ENCODE results near the gene ROS1. TPM values are rescaled to one million over a fixed set of nuclear protein-coding genes. Genes with fewer than 3 reads are reported as not detected.
A peak's percentile ranks its signal among the peaks of the same experiment; 100 is the strongest.

The ROS1 gene
- total RNA-seq, 5 donors from 2014 or later (not counting 1 experiment from before 2014, with no cell fraction given) = 0.03 to 0.07 (median 0.06) TPM; not detected in 2

DNA sequence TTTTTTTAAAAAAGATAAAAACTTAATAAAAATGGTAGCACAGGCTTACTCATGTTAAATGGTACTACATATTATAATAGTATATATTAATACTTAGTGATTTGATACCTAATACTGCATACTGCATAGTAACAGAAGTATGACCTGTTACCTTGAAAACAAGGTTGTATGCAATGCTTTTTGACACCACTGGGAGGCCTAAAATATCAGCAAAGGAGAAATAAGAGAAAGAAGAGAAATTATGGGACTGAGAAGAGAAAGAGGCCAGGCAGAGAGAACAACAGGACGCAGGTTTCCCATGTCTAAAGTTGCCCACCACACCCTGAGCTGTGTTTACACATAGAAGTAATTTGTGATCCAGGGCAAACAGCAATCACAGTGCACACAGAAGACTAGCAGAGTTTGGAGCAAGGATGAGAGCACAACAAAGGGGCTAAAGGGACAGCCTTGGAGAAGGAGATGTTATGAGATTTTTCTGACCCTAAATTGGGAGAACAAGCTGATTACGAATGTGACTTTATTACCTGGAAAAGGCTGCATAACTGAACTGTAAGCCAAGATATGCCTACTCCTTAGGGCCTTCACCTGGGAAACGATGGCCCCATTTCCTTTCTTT lies 73.2 kb downstream of the ROS1 start:
- H3K4me3 Mint-ChIP-seq = no peak overlapping the region
- ChIA-PET CTCF (no interaction called here), POLR2A (no interaction called here)
- ATAC-seq (replicated peaks in 1 of 4) (no peak), DNase-seq (peak in 1 of 35 experiments; percentile 7)
- H3K4me3 ChIP-seq (ENCODE audit: control insufficient read depth in 1 of 2, extremely low read depth in 1 of 2, low read length in 1 of 2) = no peak overlapping the region
- H3K27ac ChIP-seq (ENCODE audit: low read length) = no peak overlapping the region
- H3K36me3 Mint-ChIP-seq = no peaks in the 10 kb centered on the region
- no peak overlapping the region for H3K27ac Mint-ChIP-seq
- H3K9me3 Mint-ChIP-seq = no peaks in the 10 kb centered on the region
- no peaks in the 10 kb centered on the region for H3K4me1 ChIP-seq (ENCODE audit: control insufficient read depth in 1 of 2, extremely low read depth in 1 of 2, insufficient read depth in 2 of 2, low read length in 2 of 2)
- no peaks in the 10 kb centered on the region for H3K36me3 ChIP-seq (ENCODE audit: control insufficient read depth in 2 of 2, extremely low read depth in 1 of 2, insufficient read depth in 1 of 2, low read length in 1 of 2)
- H3K4me1 Mint-ChIP-seq = no peaks in the 10 kb centered on the region
- no peaks in the 10 kb centered on the region for H3K27me3 ChIP-seq (replicated peaks in 1 of 2; ENCODE audit: control insufficient read depth in 2 of 2, extremely low read depth in 1 of 2, insufficient read depth in 2 of 2, low read length in 1 of 2)
- WGBS (ENCODE audit: insufficient coverage) = 43% methylated on average over 1 of the region's 3 CpGs
- H3K9me3 ChIP-seq = no peaks in the 10 kb centered on the region
- H3K27me3 Mint-ChIP-seq = peaks cover 0 to 3% of the 10 kb centered on the region in 2 donors

DNA sequence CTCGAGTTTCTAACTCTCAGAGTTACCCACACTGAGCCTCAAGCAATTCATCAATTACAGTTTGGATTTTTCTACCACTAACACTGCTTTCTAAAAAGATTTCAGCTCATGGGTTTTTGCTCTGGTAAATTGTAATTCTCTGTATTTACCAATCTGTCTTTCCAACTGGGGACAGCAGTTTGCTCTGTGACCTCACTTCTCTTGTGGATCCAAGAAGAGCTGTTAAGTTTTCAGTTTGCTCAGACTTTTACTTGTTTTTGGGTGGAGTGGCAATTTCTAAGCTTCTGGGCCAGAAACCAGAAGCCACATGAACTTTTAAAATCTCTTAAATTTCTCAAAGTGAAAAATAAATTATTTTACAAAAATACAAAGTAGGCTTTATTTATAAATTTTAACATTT lies 74.2 kb downstream of the ROS1 start:
- CTCF ChIA-PET = interaction anchor here in 1 of 2 donors (1.1 kb wide), 1 partner anchor 92 kb away, joined by 3 read pairs; no protein-coding TSS in a partner anchor
- no peak for DNase-seq

DNA sequence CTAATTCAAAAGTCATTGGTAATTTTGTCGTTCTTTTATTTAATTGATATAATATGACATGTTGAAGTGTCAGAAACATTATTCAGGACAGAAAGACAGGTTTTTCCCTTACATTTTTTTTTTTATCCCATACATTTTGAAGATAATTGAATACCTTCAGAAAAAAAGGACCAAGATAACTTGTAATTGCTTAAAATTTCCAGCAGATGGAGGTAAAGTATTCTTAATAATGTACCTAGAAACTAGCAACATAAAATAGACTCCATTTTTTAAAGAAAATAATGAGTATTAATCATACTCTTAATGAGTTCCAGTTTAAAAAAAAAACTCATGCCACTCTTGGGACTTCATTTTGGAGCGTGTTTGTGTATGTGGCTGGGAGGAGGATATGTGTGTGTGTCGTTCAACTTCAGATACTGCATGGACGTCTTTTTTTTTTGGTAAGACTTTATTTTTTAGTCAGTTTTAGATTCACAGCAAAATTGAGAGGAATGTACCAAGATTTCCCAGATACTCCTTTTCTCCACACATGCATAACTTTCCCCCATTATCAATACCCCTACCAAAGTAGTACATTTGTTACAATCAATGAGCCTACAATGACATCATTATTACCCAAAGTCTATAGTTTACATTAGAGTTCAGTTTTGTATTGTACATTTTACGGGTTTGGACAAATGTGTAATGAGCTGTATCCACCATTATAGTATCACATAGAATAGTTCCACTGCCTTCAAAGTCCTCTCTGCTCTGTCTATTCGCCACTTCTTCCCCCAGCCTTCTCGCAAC lies 79.4 kb downstream of the ROS1 start:
- no peaks in the 10 kb centered on the region for H3K36me3 ChIP-seq (ENCODE audit: control insufficient read depth in 2 of 2, extremely low read depth in 1 of 2, insufficient read depth in 1 of 2, low read length in 1 of 2)
- no peaks in the 10 kb centered on the region for H3K4me1 Mint-ChIP-seq
- ChIA-PET CTCF (interaction anchor here (0.7 to 1.0 kb wide), 5 partner anchors 8 to 258 kb away, joined by 3 to 6 read pairs (median 4); no protein-coding TSS in a partner anchor), POLR2A (no interaction called here)
- no peak overlapping the region for H3K27ac ChIP-seq (ENCODE audit: low read length)
- peak in 1 of 35 experiments; percentile 32 for DNase-seq
- no CpG with 5 or more reads among the region's 7 CpGs for WGBS (ENCODE audit: insufficient coverage)
- no peaks in the 10 kb centered on the region for H3K9me3 Mint-ChIP-seq
- H3K27ac Mint-ChIP-seq = no peak overlapping the region
- H3K4me1 ChIP-seq (ENCODE audit: control insufficient read depth in 1 of 2, extremely low read depth in 1 of 2, insufficient read depth in 2 of 2, low read length in 2 of 2) = no peaks in the 10 kb centered on the region
- H3K27me3 ChIP-seq (replicated peaks in 1 of 2; ENCODE audit: control insufficient read depth in 2 of 2, extremely low read depth in 1 of 2, insufficient read depth in 2 of 2, low read length in 1 of 2) = peaks cover 0 to 2% of the 10 kb centered on the region in 2 experiments
- H3K4me3 ChIP-seq (ENCODE audit: control insufficient read depth in 1 of 2, extremely low read depth in 1 of 2, low read length in 1 of 2) = no peak overlapping the region
- H3K4me3 Mint-ChIP-seq = no peak overlapping the region
- H3K27me3 Mint-ChIP-seq = peaks cover 9 to 10% of the 10 kb centered on the region in 2 donors
- ATAC-seq (replicated peaks in 1 of 4) = no peak
- no peaks in the 10 kb centered on the region for H3K36me3 Mint-ChIP-seq
- no peaks in the 10 kb centered on the region for H3K9me3 ChIP-seq

More for the DNA sequence above, 74.2 kb downstream of the ROS1 start:
- H3K27me3 ChIP-seq (replicated peaks in 1 of 2; ENCODE audit: control insufficient read depth in 2 of 2, extremely low read depth in 1 of 2, insufficient read depth in 2 of 2, low read length in 1 of 2) = no peaks in the 10 kb centered on the region
- POLR2A ChIA-PET = no interaction called here
- H3K27ac Mint-ChIP-seq = no peak overlapping the region
- no peaks in the 10 kb centered on the region for H3K36me3 Mint-ChIP-seq
- no peak for ATAC-seq (replicated peaks in 1 of 4)
- H3K4me1 Mint-ChIP-seq = no peaks in the 10 kb centered on the region
- H3K9me3 ChIP-seq = no peaks in the 10 kb centered on the region
- WGBS (ENCODE audit: insufficient coverage) = 60% methylated on average over 1 of the region's 1 CpG
- H3K4me1 ChIP-seq (ENCODE audit: control insufficient read depth in 1 of 2, extremely low read depth in 1 of 2, insufficient read depth in 2 of 2, low read length in 2 of 2) = no peaks in the 10 kb centered on the region
- no peak overlapping the region for H3K4me3 ChIP-seq (ENCODE audit: control insufficient read depth in 1 of 2, extremely low read depth in 1 of 2, low read length in 1 of 2)
- no peak overlapping the region for H3K4me3 Mint-ChIP-seq
- H3K9me3 Mint-ChIP-seq = no peaks in the 10 kb centered on the region
- H3K27ac ChIP-seq (ENCODE audit: low read length) = no peak overlapping the region
- peaks cover 0 to 1% of the 10 kb centered on the region in 2 donors for H3K27me3 Mint-ChIP-seq
- no peaks in the 10 kb centered on the region for H3K36me3 ChIP-seq (ENCODE audit: control insufficient read depth in 2 of 2, extremely low read depth in 1 of 2, insufficient read depth in 1 of 2, low read length in 1 of 2)

DNA sequence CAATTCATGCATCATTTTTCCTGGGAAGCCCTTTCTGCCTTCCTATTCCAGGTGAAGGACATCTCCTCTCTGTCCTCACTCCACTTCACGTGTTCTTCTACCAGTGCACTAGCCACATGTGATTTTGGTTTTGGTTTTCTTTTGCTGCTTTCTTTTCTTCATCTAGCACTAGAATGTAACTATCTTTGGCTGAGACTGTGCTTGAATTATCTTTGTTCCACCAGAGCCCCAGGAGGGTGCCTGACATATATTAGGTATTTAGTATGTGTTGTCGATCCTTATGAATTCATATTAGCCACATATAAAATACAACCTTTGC lies 80.5 kb downstream of the ROS1 start:
- DNase-seq (no peak), ATAC-seq (replicated peaks in 1 of 4) (no peak)
- Mint-ChIP-seq H3K4me3 (no peak overlapping the region), H3K27ac (no peak overlapping the region), H3K27me3 (peaks cover 10% of the 10 kb centered on the region in 2 donors), H3K4me1 (no peaks in the 10 kb centered on the region), H3K9me3 (no peaks in the 10 kb centered on the region), H3K36me3 (no peaks in the 10 kb centered on the region)
- ChIA-PET CTCF (interaction anchor here (0.6 to 1.1 kb wide), 6 partner anchors 8 to 259 kb away, joined by 3 to 7 read pairs (median 4); partner anchors contain the start of gene GOPC (in 1 of the 2)), POLR2A (interaction anchor here in 1 of 2 donors (0.6 kb wide), 1 partner anchor 268 kb away, joined by 10 read pairs; no protein-coding TSS in a partner anchor)
- Histone ChIP-seq H3K9me3 (no peaks in the 10 kb centered on the region), H3K36me3 (ENCODE audit: control insufficient read depth in 2 of 2, extremely low read depth in 1 of 2, insufficient read depth in 1 of 2, low read length in 1 of 2) (no peaks in the 10 kb centered on the region), H3K4me1 (ENCODE audit: control insufficient read depth in 1 of 2, extremely low read depth in 1 of 2, insufficient read depth in 2 of 2, low read length in 2 of 2) (no peaks in the 10 kb centered on the region), H3K27me3 (replicated peaks in 1 of 2; ENCODE audit: control insufficient read depth in 2 of 2, extremely low read depth in 1 of 2, insufficient read depth in 2 of 2, low read length in 1 of 2) (peaks cover 0 to 2% of the 10 kb centered on the region in 2 experiments), H3K27ac (ENCODE audit: low read length) (no peak overlapping the region), H3K4me3 (ENCODE audit: control insufficient read depth in 1 of 2, extremely low read depth in 1 of 2, low read length in 1 of 2) (no peak overlapping the region)
- no CpG with 5 or more reads among the region's 2 CpGs for WGBS (ENCODE audit: insufficient coverage)

DNA sequence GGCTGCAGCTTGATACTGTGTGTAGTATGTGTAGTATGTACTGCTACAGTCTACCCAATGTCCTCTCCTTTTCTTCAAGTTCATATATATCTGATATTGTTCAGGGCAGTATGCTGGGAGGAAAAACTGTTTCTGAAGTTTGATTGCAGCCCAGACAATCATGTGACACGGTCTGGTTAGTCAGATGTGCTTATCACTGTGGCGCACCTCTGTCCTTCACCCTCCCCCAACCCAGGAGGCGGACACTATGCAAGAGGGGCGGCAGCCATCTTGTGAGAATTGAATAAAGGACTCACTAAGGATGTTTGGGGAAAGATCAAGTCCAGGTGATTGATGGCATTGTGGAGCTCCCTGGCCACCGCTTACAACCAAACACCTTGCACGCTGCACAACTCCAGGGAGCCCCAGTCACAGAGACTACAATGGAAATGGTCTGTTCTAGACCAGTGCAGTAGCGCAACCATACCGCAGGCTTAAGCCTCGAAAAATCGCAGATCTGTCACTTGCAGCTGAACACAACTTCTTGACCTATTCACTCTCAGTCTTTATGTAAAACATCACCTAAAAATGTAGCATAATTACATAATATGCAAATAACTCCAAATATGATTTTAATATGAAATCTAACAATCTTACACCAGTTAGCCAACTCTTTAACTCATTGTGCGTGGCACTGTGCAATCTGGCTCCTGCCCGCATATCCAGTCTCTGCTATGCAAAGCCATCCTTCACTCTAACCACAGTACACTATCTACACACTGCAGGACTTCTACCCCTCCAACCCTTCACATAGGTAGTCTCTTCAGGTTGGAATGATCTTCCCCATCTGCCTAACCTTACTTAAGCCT lies 81.1 kb downstream of the ROS1 start:
- Histone ChIP-seq H3K27ac (ENCODE audit: low read length) (no peak overlapping the region), H3K4me3 (ENCODE audit: control insufficient read depth in 1 of 2, extremely low read depth in 1 of 2, low read length in 1 of 2) (no peak overlapping the region), H3K4me1 (ENCODE audit: control insufficient read depth in 1 of 2, extremely low read depth in 1 of 2, insufficient read depth in 2 of 2, low read length in 2 of 2) (no peaks in the 10 kb centered on the region), H3K9me3 (no peaks in the 10 kb centered on the region), H3K36me3 (ENCODE audit: control insufficient read depth in 2 of 2, extremely low read depth in 1 of 2, insufficient read depth in 1 of 2, low read length in 1 of 2) (no peaks in the 10 kb centered on the region), H3K27me3 (replicated peaks in 1 of 2; ENCODE audit: control insufficient read depth in 2 of 2, extremely low read depth in 1 of 2, insufficient read depth in 2 of 2, low read length in 1 of 2) (peaks cover 0 to 2% of the 10 kb centered on the region in 2 experiments)
- Mint-ChIP-seq H3K9me3 (no peaks in the 10 kb centered on the region), H3K27me3 (peaks cover 10 to 13% of the 10 kb centered on the region in 2 donors), H3K27ac (no peak overlapping the region), H3K4me3 (no peak overlapping the region), H3K36me3 (no peaks in the 10 kb centered on the region), H3K4me1 (no peaks in the 10 kb centered on the region)
- DNase-seq (no peak), ATAC-seq (replicated peaks in 1 of 4) (no peak)
- ChIA-PET CTCF (interaction anchor here (0.6 to 1.1 kb wide), 6 partner anchors 7 to 260 kb away, joined by 3 to 7 read pairs (median 4); no protein-coding TSS in a partner anchor), POLR2A (no interaction called here)
- WGBS (ENCODE audit: insufficient coverage) = 87% methylated on average over 5 of the region's 12 CpGs

DNA sequence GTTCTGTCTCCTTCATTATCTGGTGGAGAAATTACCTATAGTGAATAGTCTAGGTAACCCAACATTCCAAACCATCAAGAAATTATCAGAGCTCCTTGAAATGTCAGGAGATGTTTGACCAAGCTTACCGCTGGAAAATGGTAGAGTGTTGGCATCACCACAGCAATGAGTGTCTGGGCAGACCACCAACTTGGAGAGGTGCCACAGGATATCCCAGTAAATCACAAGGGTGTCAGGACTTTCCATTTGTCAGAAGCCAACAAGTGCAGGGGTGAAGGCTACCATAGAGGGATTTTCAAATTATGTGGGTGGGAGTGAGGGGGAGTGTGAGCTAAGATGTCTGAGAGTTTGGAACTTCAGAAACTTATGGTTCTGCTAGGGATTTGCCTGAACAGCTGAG lies 87.2 kb downstream of the ROS1 start:
- CTCF ChIA-PET = interaction anchor here (0.8 to 1.3 kb wide), 2 partner anchors 8 to 10 kb away, joined by 3 to 6 read pairs; no protein-coding TSS in a partner anchor

More for the DNA sequence above, 87.2 kb downstream of the ROS1 start:
- Histone ChIP-seq H3K27me3 (replicated peaks in 1 of 2; ENCODE audit: control insufficient read depth in 2 of 2, extremely low read depth in 1 of 2, insufficient read depth in 2 of 2, low read length in 1 of 2) (peaks cover 0 to 2% of the 10 kb centered on the region in 2 experiments), H3K4me1 (ENCODE audit: control insufficient read depth in 1 of 2, extremely low read depth in 1 of 2, insufficient read depth in 2 of 2, low read length in 2 of 2) (no peaks in the 10 kb centered on the region), H3K9me3 (no peaks in the 10 kb centered on the region), H3K36me3 (ENCODE audit: control insufficient read depth in 2 of 2, extremely low read depth in 1 of 2, insufficient read depth in 1 of 2, low read length in 1 of 2) (no peaks in the 10 kb centered on the region), H3K27ac (ENCODE audit: low read length) (no peak overlapping the region), H3K4me3 (ENCODE audit: control insufficient read depth in 1 of 2, extremely low read depth in 1 of 2, low read length in 1 of 2) (no peak overlapping the region)
- no peak for DNase-seq
- H3K9me3 Mint-ChIP-seq = no peaks in the 10 kb centered on the region
- no peak overlapping the region for H3K27ac Mint-ChIP-seq
- POLR2A ChIA-PET = no interaction called here
- peaks cover 11 to 20% of the 10 kb centered on the region in 2 donors for H3K27me3 Mint-ChIP-seq
- WGBS (ENCODE audit: insufficient coverage) = 50% methylated on average over 1 of the region's 1 CpG
- no peak overlapping the region for H3K4me3 Mint-ChIP-seq
- H3K4me1 Mint-ChIP-seq = no peaks in the 10 kb centered on the region
- H3K36me3 Mint-ChIP-seq = no peaks in the 10 kb centered on the region
- no peak for ATAC-seq (replicated peaks in 1 of 4)

Measured in T-cell (primary cell).